Measurements from ENCODE around the gene GIMD1.
"Not testable (repeated sequence)": the region's sequence is repeated elsewhere in the genome, so short reads cannot be mapped to it uniquely, and the experiment has no call there.

GIMD1 gene

DNA sequence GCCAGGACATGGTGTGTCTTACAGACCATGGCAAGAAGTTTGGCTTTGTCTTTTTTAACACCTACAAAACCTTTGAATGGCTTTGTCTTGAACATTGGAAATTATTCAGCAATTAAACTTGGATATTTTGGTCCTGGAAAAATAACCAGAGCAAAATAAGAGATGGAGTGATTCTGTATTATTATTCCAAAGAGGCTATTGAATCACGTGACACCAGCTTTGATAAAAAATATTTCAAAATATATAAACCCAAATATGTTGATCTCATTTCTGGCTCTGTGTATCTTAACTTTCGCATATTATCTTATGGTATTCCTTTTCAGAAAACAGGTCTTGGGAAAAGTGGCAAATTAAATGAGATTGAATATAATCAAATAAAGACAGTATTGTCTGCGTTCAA is 32.6 kb upstream of the GIMD1 start:
- no peak overlapping the region for H2AFZ ChIP-seq (ENCODE audit: insufficient read depth, low read length, poor library complexity)
- H2AK5ac ChIP-seq (ENCODE audit: low read length), result no peak overlapping the region
- no peak overlapping the region for H3K4ac ChIP-seq (ENCODE audit: low read depth, low read length)
- no peaks in the 10 kb centered on the region for H3K27me3 ChIP-seq (ENCODE audit: insufficient read depth, low read length)
- no peak overlapping the region for H3K23ac ChIP-seq (ENCODE audit: low read length)
- no peak for DNase-seq
- no CpG with 5 or more reads among the region's 3 CpGs for WGBS (ENCODE audit: extremely low coverage, insufficient coverage, insufficient read length)
- no peak overlapping the region for H3K9ac ChIP-seq (ENCODE audit: low read length)
- H4K91ac ChIP-seq (ENCODE audit: low read depth, low read length), result no peak overlapping the region
- H3K27ac ChIP-seq (ENCODE audit: low read depth, low read length), result no peak overlapping the region
- no peak overlapping the region for H3K4me3 ChIP-seq (ENCODE audit: low read depth, low read length)
- H3K18ac ChIP-seq (ENCODE audit: low read length), result no peak overlapping the region
- no peak overlapping the region for H3K14ac ChIP-seq (ENCODE audit: low read length)
- H3K36me3 ChIP-seq (ENCODE audit: control insufficient read depth in 1 of 2, insufficient read depth in 2 of 2, low read length in 2 of 2), result no peaks in the 10 kb centered on the region
- H4K12ac ChIP-seq (ENCODE audit: low read depth, low read length), result no peak overlapping the region
- H3K79me1 ChIP-seq (ENCODE audit: low read length), result no peaks in the 10 kb centered on the region
- H2BK120ac ChIP-seq (ENCODE audit: insufficient read depth, low read length, poor library complexity), result no peak overlapping the region
- no peaks in the 10 kb centered on the region for H3K9me3 ChIP-seq (ENCODE audit: insufficient read depth, low read depth, low read length)
- H2BK5ac ChIP-seq (ENCODE audit: low read depth, low read length, poor library complexity), result no peak overlapping the region
- no peak overlapping the region for H2BK12ac ChIP-seq (ENCODE audit: low read length)
- no peaks in the 10 kb centered on the region for H3K79me2 ChIP-seq (ENCODE audit: control insufficient read depth, insufficient read depth, low read length, poor library complexity)
- H4K8ac ChIP-seq (ENCODE audit: low read depth, low read length), result no peak overlapping the region
- no peak overlapping the region for H3K4me2 ChIP-seq (ENCODE audit: low read length)
- no peaks in the 10 kb centered on the region for H3K4me1 ChIP-seq (ENCODE audit: control insufficient read depth in 1 of 2, insufficient read depth in 2 of 2, low read length in 2 of 2)

DNA sequence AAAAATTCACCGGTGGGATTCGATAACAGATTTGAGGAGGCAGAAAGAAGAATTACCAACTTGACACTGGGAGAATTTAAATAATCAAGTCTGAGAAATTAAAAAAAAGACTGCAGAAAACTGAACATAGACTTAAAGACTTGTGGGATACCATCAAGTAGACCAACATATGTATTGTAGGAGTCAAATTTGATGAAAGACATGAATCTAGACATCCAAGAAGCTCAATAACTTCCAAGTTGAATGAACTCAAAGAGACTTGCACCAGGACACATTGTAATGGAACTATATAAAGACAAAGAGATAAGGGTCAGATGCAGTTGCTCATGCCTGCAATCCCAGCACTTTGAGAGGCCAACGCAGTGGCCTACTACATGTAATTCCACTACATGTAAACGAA is 30.3 kb upstream of the GIMD1 start:
- not testable (repeated sequence) for H3K14ac ChIP-seq (ENCODE audit: low read length); H4K91ac ChIP-seq (ENCODE audit: low read depth, low read length); H3K36me3 ChIP-seq (ENCODE audit: control insufficient read depth in 1 of 2, insufficient read depth in 2 of 2, low read length in 2 of 2); H3K27ac ChIP-seq (ENCODE audit: low read depth, low read length); DNase-seq; H3K4me3 ChIP-seq (ENCODE audit: low read depth, low read length); H3K4me1 ChIP-seq (ENCODE audit: control insufficient read depth in 1 of 2, insufficient read depth in 2 of 2, low read length in 2 of 2); H2BK5ac ChIP-seq (ENCODE audit: low read depth, low read length, poor library complexity); H3K4me2 ChIP-seq (ENCODE audit: low read length); H3K27me3 ChIP-seq (ENCODE audit: insufficient read depth, low read length); H4K12ac ChIP-seq (ENCODE audit: low read depth, low read length); H3K9me3 ChIP-seq (ENCODE audit: insufficient read depth, low read depth, low read length); H2AK5ac ChIP-seq (ENCODE audit: low read length); H4K8ac ChIP-seq (ENCODE audit: low read depth, low read length); H3K79me1 ChIP-seq (ENCODE audit: low read length); H3K9ac ChIP-seq (ENCODE audit: low read length); H2BK12ac ChIP-seq (ENCODE audit: low read length); H3K18ac ChIP-seq (ENCODE audit: low read length); H3K4ac ChIP-seq (ENCODE audit: low read depth, low read length); H2BK120ac ChIP-seq (ENCODE audit: insufficient read depth, low read length, poor library complexity); H3K23ac ChIP-seq (ENCODE audit: low read length); H3K79me2 ChIP-seq (ENCODE audit: control insufficient read depth, insufficient read depth, low read length, poor library complexity); H2AFZ ChIP-seq (ENCODE audit: insufficient read depth, low read length, poor library complexity)
- WGBS (ENCODE audit: extremely low coverage, insufficient coverage, insufficient read length), result no CpG with 5 or more reads among the region's 4 CpGs

DNA sequence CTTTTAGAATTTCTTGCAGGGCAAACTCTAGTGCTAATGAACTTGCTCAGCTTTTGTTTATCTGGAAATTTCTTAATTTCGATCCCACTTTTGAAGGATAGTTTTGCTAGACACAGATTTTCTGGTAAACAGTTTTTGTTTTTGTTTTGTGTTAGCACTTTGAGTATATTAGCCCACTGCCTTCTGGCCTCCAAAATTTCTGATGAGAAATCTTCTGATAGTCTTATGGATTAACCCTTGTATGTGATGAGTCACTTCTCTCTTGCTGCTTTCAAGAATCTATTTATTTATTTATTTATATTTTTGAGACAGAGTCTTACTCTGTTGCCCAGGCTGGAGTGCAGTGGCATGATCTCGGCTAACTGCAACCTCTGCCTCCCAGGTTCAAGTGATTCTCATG is 27.0 kb upstream of the GIMD1 start:
- Histone ChIP-seq H3K14ac (ENCODE audit: low read length) (no peak overlapping the region), H4K12ac (ENCODE audit: low read depth, low read length) (no peak overlapping the region), H3K36me3 (ENCODE audit: control insufficient read depth in 1 of 2, insufficient read depth in 2 of 2, low read length in 2 of 2) (no peaks in the 10 kb centered on the region), H2AK5ac (ENCODE audit: low read length) (no peak overlapping the region), H2AFZ (ENCODE audit: insufficient read depth, low read length, poor library complexity) (no peak overlapping the region), H3K4me1 (ENCODE audit: control insufficient read depth in 1 of 2, insufficient read depth in 2 of 2, low read length in 2 of 2) (no peaks in the 10 kb centered on the region), H4K91ac (ENCODE audit: low read depth, low read length) (no peak overlapping the region), H3K9me3 (ENCODE audit: insufficient read depth, low read depth, low read length) (no peaks in the 10 kb centered on the region), H4K8ac (ENCODE audit: low read depth, low read length) (no peak overlapping the region), H3K23ac (ENCODE audit: low read length) (no peak overlapping the region), H3K4ac (ENCODE audit: low read depth, low read length) (no peak overlapping the region), H3K18ac (ENCODE audit: low read length) (no peak overlapping the region), H2BK12ac (ENCODE audit: low read length) (no peak overlapping the region), H3K27ac (ENCODE audit: low read depth, low read length) (no peak overlapping the region), H2BK5ac (ENCODE audit: low read depth, low read length, poor library complexity) (no peak overlapping the region), H3K79me1 (ENCODE audit: low read length) (no peaks in the 10 kb centered on the region), H3K79me2 (ENCODE audit: control insufficient read depth, insufficient read depth, low read length, poor library complexity) (no peaks in the 10 kb centered on the region), H3K4me2 (ENCODE audit: low read length) (no peak overlapping the region), H3K9ac (ENCODE audit: low read length) (no peak overlapping the region), H3K27me3 (ENCODE audit: insufficient read depth, low read length) (no peaks in the 10 kb centered on the region), H2BK120ac (ENCODE audit: insufficient read depth, low read length, poor library complexity) (no peak overlapping the region), H3K4me3 (ENCODE audit: low read depth, low read length) (no peak overlapping the region)
- DNase-seq, result no peak
- WGBS (ENCODE audit: extremely low coverage, insufficient coverage, insufficient read length), result no CpG with 5 or more reads among the region's 2 CpGs

DNA sequence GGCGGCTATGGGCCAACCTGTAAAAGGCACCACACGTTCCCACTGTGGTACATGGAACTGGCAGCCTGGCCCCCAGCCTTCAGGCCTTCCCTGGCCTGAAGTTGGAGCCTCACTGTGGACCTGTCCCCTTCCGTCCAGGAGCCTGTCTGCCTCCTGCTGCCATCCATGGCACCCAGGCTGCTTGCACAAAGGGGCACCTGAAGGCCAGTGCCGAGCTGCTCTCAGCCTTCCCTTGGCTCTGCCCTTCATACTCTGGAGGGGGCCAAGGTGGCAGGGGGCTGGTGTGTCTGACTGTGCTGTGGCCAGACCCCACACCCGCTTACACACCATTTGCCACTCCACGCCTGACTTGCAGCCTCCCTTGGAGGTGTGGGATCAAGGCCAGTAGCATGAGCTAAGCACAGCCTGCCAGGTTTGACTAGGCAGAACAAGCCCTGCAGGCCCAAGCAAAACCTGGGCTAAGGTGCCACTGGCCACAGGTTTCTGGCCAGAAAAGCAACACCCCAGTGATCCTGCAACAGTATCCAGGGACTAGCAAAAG is 17.3 kb upstream of the GIMD1 start:
- Histone ChIP-seq H3K14ac (ENCODE audit: low read length) (no peak overlapping the region), H2BK5ac (ENCODE audit: low read depth, low read length, poor library complexity) (no peak overlapping the region), H3K23ac (ENCODE audit: low read length) (no peak overlapping the region), H3K4me2 (ENCODE audit: low read length) (no peak overlapping the region), H3K9me3 (ENCODE audit: insufficient read depth, low read depth, low read length) (peaks cover 3% of the 10 kb centered on the region), H3K18ac (ENCODE audit: low read length) (no peak overlapping the region), H3K4me1 (ENCODE audit: control insufficient read depth in 1 of 2, insufficient read depth in 2 of 2, low read length in 2 of 2) (no peaks in the 10 kb centered on the region), H3K79me1 (ENCODE audit: low read length) (no peaks in the 10 kb centered on the region), H3K27ac (ENCODE audit: low read depth, low read length) (no peak overlapping the region), H3K4me3 (ENCODE audit: low read depth, low read length) (no peak overlapping the region), H3K36me3 (ENCODE audit: control insufficient read depth in 1 of 2, insufficient read depth in 2 of 2, low read length in 2 of 2) (no peaks in the 10 kb centered on the region), H3K9ac (ENCODE audit: low read length) (no peak overlapping the region), H2BK12ac (ENCODE audit: low read length) (no peak overlapping the region), H4K12ac (ENCODE audit: low read depth, low read length) (no peak overlapping the region), H3K79me2 (ENCODE audit: control insufficient read depth, insufficient read depth, low read length, poor library complexity) (no peaks in the 10 kb centered on the region), H2BK120ac (ENCODE audit: insufficient read depth, low read length, poor library complexity) (no peak overlapping the region), H3K4ac (ENCODE audit: low read depth, low read length) (no peak overlapping the region), H2AK5ac (ENCODE audit: low read length) (no peak overlapping the region), H2AFZ (ENCODE audit: insufficient read depth, low read length, poor library complexity) (no peak overlapping the region), H4K8ac (ENCODE audit: low read depth, low read length) (no peak overlapping the region), H4K91ac (ENCODE audit: low read depth, low read length) (no peak overlapping the region), H3K27me3 (ENCODE audit: insufficient read depth, low read length) (no peaks in the 10 kb centered on the region)
- no peak for DNase-seq
- WGBS (ENCODE audit: extremely low coverage, insufficient coverage, insufficient read length), result no CpG with 5 or more reads among the region's 6 CpGs
